Measurements from ENCODE around the gene NFATC1.

DNA sequence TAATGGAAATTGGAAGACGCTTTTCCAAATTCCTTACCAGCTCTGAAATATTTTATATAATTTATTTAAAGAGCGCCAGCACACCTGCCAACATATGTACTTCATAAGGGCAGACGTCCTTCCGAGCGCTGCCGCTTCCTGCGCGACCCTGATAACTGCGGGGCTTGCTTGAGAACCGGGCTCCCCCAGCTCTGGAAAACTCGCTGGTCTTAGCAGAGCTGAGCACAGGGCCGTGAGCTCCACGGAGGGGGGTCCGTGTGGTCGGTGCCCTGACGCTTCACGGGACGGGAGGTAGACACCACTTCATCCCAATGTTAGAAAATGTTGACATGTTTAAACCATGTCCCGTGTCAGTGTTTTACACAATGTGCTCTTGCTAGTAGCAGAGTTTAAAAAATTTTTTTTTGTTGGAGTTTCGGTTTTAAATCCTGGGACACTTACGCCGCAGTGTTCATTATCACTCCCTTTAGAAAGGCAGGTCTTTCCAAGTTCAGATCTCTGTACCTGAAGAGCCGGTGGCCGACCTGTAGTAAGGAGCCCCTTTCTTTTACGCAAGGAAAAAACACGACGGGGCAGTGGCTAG is 1.6 kb downstream of the NFATC1 start:
- TF ChIP-seq, protein P1, sequence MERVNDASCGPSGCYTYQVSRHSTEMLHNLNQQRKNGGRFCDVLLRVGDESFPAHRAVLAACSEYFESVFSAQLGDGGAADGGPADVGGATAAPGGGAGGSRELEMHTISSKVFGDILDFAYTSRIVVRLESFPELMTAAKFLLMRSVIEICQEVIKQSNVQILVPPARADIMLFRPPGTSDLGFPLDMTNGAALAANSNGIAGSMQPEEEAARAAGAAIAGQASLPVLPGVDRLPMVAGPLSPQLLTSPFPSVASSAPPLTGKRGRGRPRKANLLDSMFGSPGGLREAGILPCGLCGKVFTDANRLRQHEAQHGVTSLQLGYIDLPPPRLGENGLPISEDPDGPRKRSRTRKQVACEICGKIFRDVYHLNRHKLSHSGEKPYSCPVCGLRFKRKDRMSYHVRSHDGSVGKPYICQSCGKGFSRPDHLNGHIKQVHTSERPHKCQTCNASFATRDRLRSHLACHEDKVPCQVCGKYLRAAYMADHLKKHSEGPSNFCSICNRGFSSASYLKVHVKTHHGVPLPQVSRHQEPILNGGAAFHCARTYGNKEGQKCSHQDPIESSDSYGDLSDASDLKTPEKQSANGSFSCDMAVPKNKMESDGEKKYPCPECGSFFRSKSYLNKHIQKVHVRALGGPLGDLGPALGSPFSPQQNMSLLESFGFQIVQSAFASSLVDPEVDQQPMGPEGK (CRISPR knock-in tag; IDR thresholded peaks at IDR 0.05; ENCODE audit: borderline replicate concordance), result no peak
- TF ChIP-seq RARB (CRISPR knock-in tag; IDR thresholded peaks at IDR 0.05), result no peak
- no peak for TF ChIP-seq ARNTL (CRISPR knock-in tag; IDR thresholded peaks at IDR 0.05; ENCODE audit: borderline replicate concordance, low read depth)
- TF ChIP-seq, protein P2, sequence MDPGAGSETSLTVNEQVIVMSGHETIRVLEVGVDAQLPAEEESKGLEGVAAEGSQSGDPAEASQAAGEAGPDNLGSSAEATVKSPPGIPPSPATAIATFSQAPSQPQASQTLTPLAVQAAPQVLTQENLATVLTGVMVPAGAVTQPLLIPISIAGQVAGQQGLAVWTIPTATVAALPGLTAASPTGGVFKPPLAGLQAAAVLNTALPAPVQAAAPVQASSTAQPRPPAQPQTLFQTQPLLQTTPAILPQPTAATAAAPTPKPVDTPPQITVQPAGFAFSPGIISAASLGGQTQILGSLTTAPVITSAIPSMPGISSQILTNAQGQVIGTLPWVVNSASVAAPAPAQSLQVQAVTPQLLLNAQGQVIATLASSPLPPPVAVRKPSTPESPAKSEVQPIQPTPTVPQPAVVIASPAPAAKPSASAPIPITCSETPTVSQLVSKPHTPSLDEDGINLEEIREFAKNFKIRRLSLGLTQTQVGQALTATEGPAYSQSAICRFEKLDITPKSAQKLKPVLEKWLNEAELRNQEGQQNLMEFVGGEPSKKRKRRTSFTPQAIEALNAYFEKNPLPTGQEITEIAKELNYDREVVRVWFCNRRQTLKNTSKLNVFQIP (CRISPR knock-in tag; IDR thresholded peaks at IDR 0.05; ENCODE audit: borderline replicate concordance, low read depth), result no peak
- no peak for TF ChIP-seq PPARA (CRISPR knock-in tag; IDR thresholded peaks at IDR 0.05; ENCODE audit: borderline replicate concordance)
- no peak for TF ChIP-seq ZNF565 (CRISPR knock-in tag; conservative IDR thresholded peaks at IDR 0.05; ENCODE audit: low read depth)
- TF ChIP-seq GLIS3 (CRISPR knock-in tag; IDR thresholded peaks at IDR 0.05), result no peak
